Daoy (cell line): ENCODE results near the gene ZNF341. TPM values are rescaled to one million over a fixed set of nuclear protein-coding genes. Genes with fewer than 3 reads are reported as not detected.

Experiments used
- DNase-seq: peaks from one replicate; pipeline ENCODE4 v3.0.0-alpha.2; 2015; ENCODE audit warnings: low read depth
- total RNA-seq: library from RNA; depleted of rRNA; stranded (reverse); fragments of >200 nt; shearing (Covaris generic); gene quantifications from 2 replicates; pipeline ENCODE4 v1.2.3, GENCODE V29; 2014

ZNF341 gene
- total RNA-seq, 1 experiment from 2014 or later: 1.5 TPM

- DNase-seq: no peak
These were observed 34.9 kb downstream of the ZNF341 start for GRCh38 chr20:33766686-33767085.

- no peak for DNase-seq
These were observed 36.0 kb downstream of the ZNF341 start for GRCh38 chr20:33767777-33768138.

GRCh38 chr20:33769043-33769442 is 37.2 kb downstream of the ZNF341 start:
- no peak for DNase-seq

- DNase-seq: no peak
These were observed 38.2 kb downstream of the ZNF341 start for GRCh38 chr20:33770005-33770404.

- no peak for DNase-seq
These were observed 40.1 kb downstream of the ZNF341 start for GRCh38 chr20:33771938-33772337.

- DNase-seq: no peak
These were observed 40.6 kb downstream of the ZNF341 start for GRCh38 chr20:33772439-33772838.

GRCh38 chr20:33773412-33774089 is 41.8 kb downstream of the ZNF341 start:
- no peak for DNase-seq

- DNase-seq: no peak
These were observed 46.0 kb downstream of the ZNF341 start for GRCh38 chr20:33777816-33778215.

- DNase-seq: no peak
These were observed 49.3 kb downstream of the ZNF341 start for GRCh38 chr20:33781133-33781532.

GRCh38 chr20:33781945-33782344 is 50.1 kb downstream of the ZNF341 start:
- no peak for DNase-seq

GRCh38 chr20:33783256-33783655 is 51.5 kb downstream of the ZNF341 start:
- DNase-seq: no peak

GRCh38 chr20:33783818-33784217 is 52.0 kb downstream of the ZNF341 start:
- no peak for DNase-seq

- DNase-seq: no peak
These were observed 52.4 kb downstream of the ZNF341 start for GRCh38 chr20:33784225-33784624.

GRCh38 chr20:33785503-33785902 is 53.7 kb downstream of the ZNF341 start:
- no peak for DNase-seq

- no peak for DNase-seq
These were observed 55.6 kb downstream of the ZNF341 start for GRCh38 chr20:33787253-33787891.

GRCh38 chr20:33788351-33789049 is 56.7 kb downstream of the ZNF341 start:
- DNase-seq: no peak

GRCh38 chr20:33789109-33789857 is 57.5 kb downstream of the ZNF341 start:
- DNase-seq: peak; percentile 98

GRCh38 chr20:33789858-33790182 is 58.0 kb downstream of the ZNF341 start:
- no peak for DNase-seq

GRCh38 chr20:33790566-33790965 is 58.8 kb downstream of the ZNF341 start:
- no peak for DNase-seq

GRCh38 chr20:33791021-33791420 is 59.2 kb downstream of the ZNF341 start:
- no peak for DNase-seq

GRCh38 chr20:33791540-33791939 is 59.7 kb downstream of the ZNF341 start:
- DNase-seq: no peak

- peak; percentile 60 for DNase-seq
These were observed 60.3 kb downstream of the ZNF341 start for GRCh38 chr20:33791959-33792597.
